HG03432 (cell line): ENCODE results near the gene TRIM43B.
"Not testable (repeated sequence)": the region's sequence is repeated elsewhere in the genome, so short reads cannot be mapped to it uniquely, and the experiment has no call there.

Source experiments
- ATAC-seq: cut with Tn5 transposase; IDR thresholded peaks from one replicate; pipeline ENCODE4 v1.9.1; 2021; ENCODE audit warnings: mild to moderate bottlenecking, moderate library complexity; ENCODE audit not compliant: unreplicated experiment

TRIM43B gene

GRCh38 chr2:95484654-95485053 lies at the start of gene TRIM43B:
TRIM43B (minus strand) TSS chr2:95484754; CDS start chr2:95482714, 2,040 bp downstream.
- not testable (repeated sequence) for ATAC-seq

- peak; percentile 11 for ATAC-seq
Observed at GRCh38 chr2:95531254-95531771, 46.8 kb upstream of the TRIM43B start.

GRCh38 chr2:95530734-95531133 lies 46.2 kb upstream of the TRIM43B start:
- ATAC-seq = peak; percentile 80

- peak; percentile 76 for ATAC-seq
Observed at GRCh38 chr2:95526360-95527341, 42.1 kb upstream of the TRIM43B start.

GRCh38 chr2:95525294-95526035 lies 40.9 kb upstream of the TRIM43B start:
- ATAC-seq = no peak

GRCh38 chr2:95524195-95524594 lies 39.6 kb upstream of the TRIM43B start:
- no peak for ATAC-seq

- no peak for ATAC-seq
Observed at GRCh38 chr2:95514718-95515117, 30.2 kb upstream of the TRIM43B start.

GRCh38 chr2:95514226-95514625 lies 29.7 kb upstream of the TRIM43B start:
- ATAC-seq = not testable (repeated sequence)

GRCh38 chr2:95509408-95509807 lies 24.9 kb upstream of the TRIM43B start:
- ATAC-seq = no peak

GRCh38 chr2:95505222-95505621 lies 20.7 kb upstream of the TRIM43B start:
- ATAC-seq = no peak

GRCh38 chr2:95500854-95501253 lies 16.3 kb upstream of the TRIM43B start:
- no peak for ATAC-seq

GRCh38 chr2:95492076-95492475 lies 7.5 kb upstream of the TRIM43B start:
- not testable (repeated sequence) for ATAC-seq

GRCh38 chr2:95475025-95475424 lies 9.5 kb downstream of the TRIM43B start:
- not testable (repeated sequence) for ATAC-seq

- ATAC-seq = not testable (repeated sequence)
Observed at GRCh38 chr2:95467984-95468383, 16.6 kb downstream of the TRIM43B start.

- not testable (repeated sequence) for ATAC-seq
Observed at GRCh38 chr2:95466572-95466971, 18.0 kb downstream of the TRIM43B start.

GRCh38 chr2:95463292-95463691 lies 21.3 kb downstream of the TRIM43B start:
- ATAC-seq = not testable (repeated sequence)

- not testable (repeated sequence) for ATAC-seq
Observed at GRCh38 chr2:95445317-95445716, 39.2 kb downstream of the TRIM43B start.

- ATAC-seq = not testable (repeated sequence)
Observed at GRCh38 chr2:95442474-95443099, 42.0 kb downstream of the TRIM43B start.

GRCh38 chr2:95435872-95436209 lies 48.7 kb downstream of the TRIM43B start:
- ATAC-seq = not testable (repeated sequence)

GRCh38 chr2:95435162-95435871 lies 49.2 kb downstream of the TRIM43B start:
- not testable (repeated sequence) for ATAC-seq
